H9 (cell line): ENCODE data around the gene PDCD1. TPM values are rescaled to one million over a fixed set of nuclear protein-coding genes. Genes with fewer than 3 reads are reported as not detected.
"Not testable (repeated sequence)": the region's sequence is repeated elsewhere in the genome, so short reads cannot be mapped to it uniquely, and the experiment has no call there.

Source experiments
- DNase-seq: peaks from one replicate; pipeline ENCODE4 v3.0.0-alpha.2; 2017
- H2AFZ ChIP-seq: one replicate; pipeline ENCODE4 v1.6.1; 2013; ENCODE audit warnings: mild to moderate bottlenecking, low read length, control low read depth, moderate library complexity
- H2AK5ac ChIP-seq: 2 replicates; pipeline ENCODE4 v1.6.1; 2013; ENCODE audit warnings: low read length, control low read depth, mixed read lengths; ENCODE audit not compliant: insufficient read length
- H2BK120ac ChIP-seq: one replicate; pipeline ENCODE4 v1.6.1; 2013; ENCODE audit warnings: low read depth, mild to moderate bottlenecking, low read length, control low read depth, inconsistent platforms; ENCODE audit not compliant: poor library complexity, severe bottlenecking
- H2BK12ac ChIP-seq: 2 replicates; pipeline ENCODE4 v1.6.1; 2013; ENCODE audit warnings: low read length, control low read depth, mixed read lengths, low read depth; ENCODE audit not compliant: insufficient read length
- H2BK15ac ChIP-seq: 2 replicates; pipeline ENCODE4 v1.6.1; 2013; ENCODE audit warnings: low read depth, low read length, control low read depth
- H2BK20ac ChIP-seq: one replicate; pipeline ENCODE4 v1.6.1; 2013; ENCODE audit warnings: low read depth, mild to moderate bottlenecking, low read length, control low read depth, inconsistent platforms; ENCODE audit not compliant: poor library complexity, severe bottlenecking
- H2BK5ac ChIP-seq: 2 replicates; pipeline ENCODE4 v1.6.1; 2013; ENCODE audit warnings: low read length, control low read depth, mixed read lengths; ENCODE audit not compliant: insufficient read length
- H3K14ac ChIP-seq: 2 replicates; pipeline ENCODE4 v1.6.1; 2013; ENCODE audit warnings: low read length, control low read depth; ENCODE audit not compliant: insufficient read depth
- H3K18ac ChIP-seq: 2 replicates; pipeline ENCODE4 v1.6.1; 2013; ENCODE audit warnings: low read depth, mild to moderate bottlenecking, mixed read lengths, low read length, control low read depth; ENCODE audit not compliant: insufficient read length
- H3K23ac ChIP-seq: 2 replicates; pipeline ENCODE4 v1.6.1; 2013; ENCODE audit warnings: low read length, control low read depth, mixed read lengths, low read depth; ENCODE audit not compliant: insufficient read length
- H3K23me2 ChIP-seq: 2 replicates; pipeline ENCODE4 v1.6.1; 2013; ENCODE audit warnings: low read depth, mild to moderate bottlenecking, mixed read lengths, low read length, control low read depth; ENCODE audit not compliant: insufficient read length, poor library complexity, severe bottlenecking
- H3K27ac ChIP-seq: 2 replicates; pipeline ENCODE4 v1.5.1; 2013; ENCODE audit warnings: low read length, control low read depth, mixed read lengths, low read depth; ENCODE audit not compliant: insufficient read length
- H3K27me3 ChIP-seq: 2 replicates; pipeline ENCODE4 v1.6.1; 2013; ENCODE audit warnings: low read length, control low read depth, inconsistent platforms; ENCODE audit not compliant: insufficient read depth
- H3K4ac ChIP-seq: 2 replicates; pipeline ENCODE4 v1.6.1; 2013; ENCODE audit warnings: low read depth, mild to moderate bottlenecking, control low read depth, inconsistent platforms, low read length, moderate library complexity
- H3K4me1 ChIP-seq: 2 replicates; pipeline ENCODE4 v1.6.1; 2013; ENCODE audit warnings: low read length, control low read depth, inconsistent platforms; ENCODE audit not compliant: insufficient read depth
- H3K4me2 ChIP-seq: 2 replicates; pipeline ENCODE4 v1.6.1; 2013; ENCODE audit warnings: low read length, control low read depth, mixed read lengths; ENCODE audit not compliant: insufficient read length, insufficient read depth
- H3K56ac ChIP-seq: 2 replicates; pipeline ENCODE4 v1.6.1; 2013; ENCODE audit warnings: low read depth, mild to moderate bottlenecking, mixed read lengths, low read length, control low read depth; ENCODE audit not compliant: insufficient read length
- H3K79me1 ChIP-seq: 2 replicates; pipeline ENCODE4 v1.6.1; 2013; ENCODE audit warnings: low read depth, mild to moderate bottlenecking, moderate library complexity, low read length, control low read depth, inconsistent platforms; ENCODE audit not compliant: insufficient read depth, poor library complexity, severe bottlenecking
- H3K79me2 ChIP-seq: 2 replicates; pipeline ENCODE4 v1.6.1; 2013; ENCODE audit warnings: low read length, control low read depth, inconsistent platforms; ENCODE audit not compliant: insufficient read depth
- H3K9ac ChIP-seq: 2 replicates; pipeline ENCODE4 v1.6.1; 2013; ENCODE audit warnings: low read length, control low read depth, mixed read lengths; ENCODE audit not compliant: insufficient read length; ENCODE audit errors: extremely low read depth
- H3K9me3 ChIP-seq: one replicate; pipeline ENCODE4 v1.6.1; 2013; ENCODE audit warnings: low read depth, low read length, inconsistent platforms; ENCODE audit not compliant: control insufficient read depth
- H3T11ph ChIP-seq: one replicate; pipeline ENCODE4 v1.6.1; 2013; ENCODE audit warnings: mild to moderate bottlenecking, low read length, control low read depth, inconsistent platforms
- H4K20me1 ChIP-seq: one replicate; pipeline ENCODE4 v1.6.1; 2013; ENCODE audit not compliant: control insufficient read depth, insufficient read length, insufficient read depth
- H4K5ac ChIP-seq: 2 replicates; pipeline ENCODE4 v1.6.1; 2013; ENCODE audit warnings: low read depth, mild to moderate bottlenecking, mixed read lengths, low read length, control low read depth; ENCODE audit not compliant: insufficient read length
- H4K8ac ChIP-seq: replicated peaks from 2 replicates; pipeline ENCODE4 v1.6.1; 2013; ENCODE audit warnings: low read length, control low read depth, mixed read lengths, low read depth; ENCODE audit not compliant: insufficient read length
- H4K91ac ChIP-seq: 2 replicates; pipeline ENCODE4 v1.6.1; 2013; ENCODE audit warnings: low read depth, mild to moderate bottlenecking, moderate library complexity, mixed read lengths, low read length, control low read depth; ENCODE audit not compliant: insufficient read length
- H3K27ac Mint-ChIP-seq, 3 experiments: 2 replicates in 2 of 3; 3 replicates in 1 of 3; pipeline ENCODE4 v1.8.0; 2020 to 2021; ENCODE audit warnings: mixed read lengths in 3 of 3, mild to moderate bottlenecking in 1 of 3, moderate library complexity in 1 of 3
- H3K27me3 Mint-ChIP-seq: 2 replicates; pipeline ENCODE4 v1.8.0; 2021; ENCODE audit warnings: low read depth, mild to moderate bottlenecking, moderate library complexity, mixed read lengths
- H3K36me3 Mint-ChIP-seq, 3 experiments: 2 replicates in 2 of 3; 3 replicates in 1 of 3; pipeline ENCODE4 v1.8.0; 2020 to 2021; ENCODE audit warnings: low read depth in 3 of 3, mixed read lengths in 3 of 3; ENCODE audit not compliant: insufficient read depth in 1 of 3
- H3K4me1 Mint-ChIP-seq, 2 experiments: 2 replicates each; pipeline ENCODE4 v1.8.0; 2020; ENCODE audit warnings: mixed read lengths in 2 of 2
- H3K4me3 Mint-ChIP-seq, 2 experiments: 2 replicates in 1 of 2; 3 replicates in 1 of 2; pipeline ENCODE4 v1.8.0; 2020 to 2021; ENCODE audit warnings: mild to moderate bottlenecking in 2 of 2, mixed read lengths in 2 of 2, moderate library complexity in 1 of 2
- H3K9me3 Mint-ChIP-seq, 2 experiments: 2 replicates in 1 of 2; 3 replicates in 1 of 2; pipeline ENCODE4 v1.8.0; 2020; ENCODE audit warnings: mild to moderate bottlenecking in 2 of 2, mixed read lengths in 2 of 2, moderate library complexity in 1 of 2
- CTCF ChIP-seq: fragments of 200-600 bp; sonication (generic); conservative IDR thresholded peaks from 3 replicates; pipeline ENCODE4 v1.8.0; 2021; ENCODE audit warnings: antibody characterized with exemption, mild to moderate bottlenecking
- WGBS: extraction: QIAGEN DNeasy Blood & Tissue Kit; methylation state at CpG from one replicate; pipeline ENCODE4 v1.1.7; 2013; ENCODE audit warnings: missing lambda C conversion rate, low lambda C conversion rate, mixed read lengths; ENCODE audit not compliant: insufficient read length; ENCODE audit errors: extremely low coverage; 5-methylcytosine and 5-hydroxymethylcytosine counted together
- total RNA-seq: library from RNA; stranded (reverse); gene quantifications from 2 replicates; pipeline ENCODE4 v1.2.1, GENCODE V29; 2021

Gene PDCD1
- total RNA-seq, 1 experiment from 2014 or later: 1.6 TPM

- no CpG with 5 or more reads among the region's 31 CpGs for WGBS
- no peak overlapping the region for H2BK120ac ChIP-seq
- H3K18ac ChIP-seq: no peak overlapping the region
- H4K20me1 ChIP-seq: no peaks in the 10 kb centered on the region
- no peak overlapping the region for H3K9ac ChIP-seq
- H3T11ph ChIP-seq: no peak overlapping the region
- Mint-ChIP-seq H3K36me3 (peaks cover 0 to 5% (median 4%) of the 10 kb centered on the region in 3 experiments; a peak in 5 of 7 replicates), H3K27ac (no peak overlapping the region), H3K9me3 (peaks cover 10 to 11% of the 10 kb centered on the region in 2 experiments), H3K27me3 (peaks cover 21% of the 10 kb centered on the region), H3K4me1 (peaks cover 6 to 24% of the 10 kb centered on the region in 2 experiments), H3K4me3 (no peak overlapping the region)
- no peak overlapping the region for H2BK15ac ChIP-seq
- no peak overlapping the region for H2BK20ac ChIP-seq
- peak overlapping the region; percentile 48; the same call in 1 of the 2 replicates for H3K14ac ChIP-seq
- H3K27me3 ChIP-seq: no peaks in the 10 kb centered on the region
- H3K4ac ChIP-seq: no peak overlapping the region
- H3K9me3 ChIP-seq: no peaks in the 10 kb centered on the region
- no peak overlapping the region for H3K4me2 ChIP-seq
- H3K56ac ChIP-seq: no peak overlapping the region
- no peak overlapping the region for H2AFZ ChIP-seq
- peak; percentile 36 for DNase-seq
- H3K79me2 ChIP-seq: no peaks in the 10 kb centered on the region
- no peaks in the 10 kb centered on the region for H3K79me1 ChIP-seq
- H2AK5ac ChIP-seq: no peak overlapping the region
- no peak overlapping the region for H3K23ac ChIP-seq
- H2BK5ac ChIP-seq: no peak overlapping the region
- H3K23me2 ChIP-seq: no peaks in the 10 kb centered on the region
- TF ChIP-seq CTCF: no peak
- H4K5ac ChIP-seq: no peak overlapping the region
- no peaks in the 10 kb centered on the region for H3K4me1 ChIP-seq
- H2BK12ac ChIP-seq: no peak overlapping the region
- no peak overlapping the region for H3K27ac ChIP-seq
- no peak overlapping the region for H4K91ac ChIP-seq
- no peak overlapping the region for H4K8ac ChIP-seq
Observed at GRCh38 chr2:241820625-241821384, 37.9 kb downstream of the PDCD1 start.

GRCh38 chr2:241819947-241820624, 38.6 kb downstream of the PDCD1 start:
- not testable (repeated sequence) for H3K4me1 ChIP-seq, H3T11ph ChIP-seq, H4K5ac ChIP-seq, H3K18ac ChIP-seq, H4K91ac ChIP-seq, H3K27me3 ChIP-seq, H2BK15ac ChIP-seq, H2AK5ac ChIP-seq, H3K4me2 ChIP-seq, H3K79me2 ChIP-seq, H3K23ac ChIP-seq, H3K14ac ChIP-seq, H2BK12ac ChIP-seq, H3K4ac ChIP-seq, H3K27ac ChIP-seq, H3K27ac Mint-ChIP-seq, H2BK5ac ChIP-seq, H2BK120ac ChIP-seq, H2AFZ ChIP-seq, H3K36me3 Mint-ChIP-seq, H3K9me3 ChIP-seq, H3K9ac ChIP-seq, H4K8ac ChIP-seq, H4K20me1 ChIP-seq, H3K79me1 ChIP-seq, H3K56ac ChIP-seq, H3K23me2 ChIP-seq, H3K4me3 Mint-ChIP-seq, H2BK20ac ChIP-seq
- Mint-ChIP-seq H3K4me1 (peaks cover 9 to 29% of the 10 kb centered on the region in 2 experiments), H3K9me3 (peaks cover 10 to 11% of the 10 kb centered on the region in 2 experiments), H3K27me3 (peaks cover 18% of the 10 kb centered on the region)
- no CpG with 5 or more reads among the region's 27 CpGs for WGBS
- peak; percentile 28 for DNase-seq
